Measurements from ENCODE around the gene RSBN1.

Gene RSBN1

GRCh38 chr1:113811888-113812660 is at the start of gene RSBN1:
Gene RSBN1 (minus strand): TSS chr1:113812476. CDS start chr1:113812412, 64 bp downstream.
- peak within 1 kb of the TSS; percentile 70 for H3K4me3 ChIP-seq (replicated peaks; ENCODE audit: low read depth, low read length)
- TF ChIP-seq CTCF (IDR thresholded peaks at IDR 0.05; ENCODE audit: low read depth, low read length, missing control alignments): no peak
- DNase-seq (ENCODE audit: extremely low read depth, low read depth): peak; percentile 96

GRCh38 chr1:113861641-113862040 is 49.4 kb upstream of the RSBN1 start:
- H3K4me3 ChIP-seq (replicated peaks; ENCODE audit: low read depth, low read length): no peak overlapping the region
- no peak for DNase-seq (ENCODE audit: extremely low read depth, low read depth)
- no peak for TF ChIP-seq CTCF (IDR thresholded peaks at IDR 0.05; ENCODE audit: low read depth, low read length, missing control alignments)

GRCh38 chr1:113860891-113861290 is 48.6 kb upstream of the RSBN1 start:
- H3K4me3 ChIP-seq (replicated peaks; ENCODE audit: low read depth, low read length): no peak overlapping the region
- peak; percentile 22 for DNase-seq (ENCODE audit: extremely low read depth, low read depth)
- no peak for TF ChIP-seq CTCF (IDR thresholded peaks at IDR 0.05; ENCODE audit: low read depth, low read length, missing control alignments)

GRCh38 chr1:113859478-113860175 is 47.4 kb upstream of the RSBN1 start:
- no peak for DNase-seq (ENCODE audit: extremely low read depth, low read depth)
- no peak overlapping the region for H3K4me3 ChIP-seq (replicated peaks; ENCODE audit: low read depth, low read length)
- TF ChIP-seq CTCF (IDR thresholded peaks at IDR 0.05; ENCODE audit: low read depth, low read length, missing control alignments): no peak

GRCh38 chr1:113858982-113859381 is 46.7 kb upstream of the RSBN1 start:
- H3K4me3 ChIP-seq (replicated peaks; ENCODE audit: low read depth, low read length): no peak overlapping the region
- no peak for TF ChIP-seq CTCF (IDR thresholded peaks at IDR 0.05; ENCODE audit: low read depth, low read length, missing control alignments)
- DNase-seq (ENCODE audit: extremely low read depth, low read depth): no peak

- no peak for DNase-seq (ENCODE audit: extremely low read depth, low read depth)
- no peak overlapping the region for H3K4me3 ChIP-seq (replicated peaks; ENCODE audit: low read depth, low read length)
- TF ChIP-seq CTCF (IDR thresholded peaks at IDR 0.05; ENCODE audit: low read depth, low read length, missing control alignments): no peak
Measured at GRCh38 chr1:113858418-113858817, 46.1 kb upstream of the RSBN1 start.
